HEK293 (cell line): ENCODE results near the gene MKRN1.
A peak's percentile ranks its signal among the peaks of the same experiment; 100 is the strongest.

Experiments used
- CTCF ChIA-PET: fragments of 350-600 bp; formaldehyde crosslinking; extraction: SDS; loops from one replicate; lab custom pipeline; 2021; ENCODE audit warnings: antibody characterized with exemption; lab: Yijun Ruan, JAX
- POLR2A ChIA-PET: fragments of 300-600 bp; formaldehyde crosslinking; extraction: SDS; loops from one replicate; lab custom pipeline; 2020; ENCODE audit warnings: antibody characterized with exemption, inconsistent platforms; lab: Yijun Ruan, JAX
- H3K27ac ChIP-seq: fragments of 200-500 bp; sonication (Bioruptor generic); 2 replicates; pipeline ENCODE4 v1.5.1; 2014; ENCODE audit warnings: low read depth, low read length, control low read depth, inconsistent platforms; ENCODE audit errors: extremely low read depth
- H3K36me3 ChIP-seq, 2 experiments: fragments of 200-500 bp in 1 of 2; sonication (Bioruptor generic) in 1 of 2; 1 replicate in 1 of 2; 2 replicates in 1 of 2; pipeline ENCODE4 v1.5.1; 2014 to 2017; ENCODE audit warnings: inconsistent platforms in 2 of 2, low read length in 2 of 2; ENCODE audit not compliant: control insufficient read depth in 2 of 2, insufficient read depth in 1 of 2
- H3K4me1 ChIP-seq: fragments of 200-500 bp; sonication (Bioruptor generic); 2 replicates; pipeline ENCODE4 v1.5.1; 2014; ENCODE audit warnings: mild to moderate bottlenecking, low read length, inconsistent platforms; ENCODE audit not compliant: control insufficient read depth, insufficient read depth
- H3K4me3 ChIP-seq: 2 replicates; pipeline ENCODE4 v1.5.1; 2011; ENCODE audit warnings: low read depth, mild to moderate bottlenecking, control low read depth, low read length, moderate library complexity
- H3K9me3 ChIP-seq: fragments of 200-500 bp; sonication (Bioruptor generic); 2 replicates; pipeline ENCODE4 v1.5.1; 2014; ENCODE audit warnings: low read depth, low read length, inconsistent platforms; ENCODE audit not compliant: control insufficient read depth, insufficient read depth
- FEZF1 ChIP-seq: fragments of 450-650 bp; formaldehyde crosslinking; IDR thresholded peaks from 2 replicates; pipeline ENCODE4 v1.5.1; 2016; ENCODE audit warnings: missing biosample characterization, missing genetic modification characterization
- IKZF3 ChIP-seq: fragments of 450-650 bp; IDR thresholded peaks from 2 replicates; pipeline ENCODE4 v1.5.0; 2018; ENCODE audit warnings: missing biosample characterization, mild to moderate bottlenecking, missing genetic modification characterization, moderate library complexity
- KLF1 ChIP-seq: fragments of 450-650 bp; formaldehyde crosslinking; IDR thresholded peaks from 2 replicates; pipeline ENCODE4 v1.5.1; 2016; ENCODE audit warnings: missing biosample characterization, missing genetic modification characterization
- OSR2 ChIP-seq: fragments of 450-650 bp; formaldehyde crosslinking; IDR thresholded peaks from 2 replicates; pipeline ENCODE4 v1.5.1; 2016; ENCODE audit warnings: missing biosample characterization, missing genetic modification characterization
- PRDM10 ChIP-seq: fragments of 450-650 bp; formaldehyde crosslinking; IDR thresholded peaks from 2 replicates; pipeline ENCODE4 v1.5.1; 2016; ENCODE audit warnings: missing biosample characterization, missing genetic modification characterization
- PRDM6 ChIP-seq: fragments of 450-650 bp; formaldehyde crosslinking; IDR thresholded peaks from 2 replicates; pipeline ENCODE4 v1.5.1; 2017; ENCODE audit warnings: missing biosample characterization, missing genetic modification characterization
- SETDB1 ChIP-seq: IDR thresholded peaks from one replicate; pipeline ENCODE4 v1.6.1; 2017; ENCODE audit warnings: mild to moderate bottlenecking, low read length, moderate library complexity, mixed read lengths; ENCODE audit not compliant: insufficient read length
- ZBTB17 ChIP-seq: fragments of 450-650 bp; formaldehyde crosslinking; IDR thresholded peaks from 2 replicates; pipeline ENCODE4 v1.5.1; 2016; ENCODE audit warnings: missing biosample characterization, missing genetic modification characterization
- ZBTB8A ChIP-seq: fragments of 450-650 bp; formaldehyde crosslinking; IDR thresholded peaks from 2 replicates; pipeline ENCODE4 v1.5.1; 2016; ENCODE audit warnings: missing biosample characterization, missing genetic modification characterization
- ZFP41 ChIP-seq: fragments of 450-650 bp; formaldehyde crosslinking; IDR thresholded peaks from 2 replicates; pipeline ENCODE4 v1.5.1; 2016; ENCODE audit warnings: missing biosample characterization, missing genetic modification characterization, borderline replicate concordance
- ZFP69B ChIP-seq: fragments of 450-650 bp; formaldehyde crosslinking; IDR thresholded peaks from 2 replicates; pipeline ENCODE4 v1.5.1; 2016; ENCODE audit warnings: missing biosample characterization, missing genetic modification characterization
- ZNF10 ChIP-seq: fragments of 450-650 bp; formaldehyde crosslinking; IDR thresholded peaks from 2 replicates; pipeline ENCODE4 v1.5.1; 2017; ENCODE audit warnings: missing biosample characterization, missing genetic modification characterization
- ZNF175 ChIP-seq: fragments of 450-650 bp; formaldehyde crosslinking; IDR thresholded peaks from 2 replicates; pipeline ENCODE4 v1.5.1; 2016; ENCODE audit warnings: missing biosample characterization, missing genetic modification characterization
- ZNF501 ChIP-seq: fragments of 450-650 bp; formaldehyde crosslinking; IDR thresholded peaks from 2 replicates; pipeline ENCODE4 v1.5.1; 2016; ENCODE audit warnings: missing biosample characterization, missing genetic modification characterization
- ZNF510 ChIP-seq: fragments of 450-650 bp; formaldehyde crosslinking; IDR thresholded peaks from 2 replicates; pipeline ENCODE4 v1.5.1; 2018; ENCODE audit warnings: mild to moderate bottlenecking, missing genetic modification characterization, missing biosample characterization; ENCODE audit not compliant: insufficient replicate concordance
- ZNF580 ChIP-seq: fragments of 450-650 bp; formaldehyde crosslinking; IDR thresholded peaks from 2 replicates; pipeline ENCODE4 v1.5.1; 2016; ENCODE audit warnings: missing biosample characterization, missing genetic modification characterization
- ZNF600 ChIP-seq: fragments of 450-650 bp; formaldehyde crosslinking; IDR thresholded peaks from 2 replicates; pipeline ENCODE4 v1.5.1; 2016; ENCODE audit warnings: missing biosample characterization, missing genetic modification characterization
- ZNF660 ChIP-seq: fragments of 450-650 bp; IDR thresholded peaks from 2 replicates; pipeline ENCODE4 v1.5.1; 2018; ENCODE audit warnings: missing biosample characterization, mild to moderate bottlenecking, missing genetic modification characterization
- ZNF677 ChIP-seq: fragments of 450-650 bp; IDR thresholded peaks from 2 replicates; pipeline ENCODE4 v1.5.0; 2018; ENCODE audit warnings: missing biosample characterization, mild to moderate bottlenecking, missing genetic modification characterization, moderate library complexity
- ZNF830 ChIP-seq: fragments of 450-650 bp; IDR thresholded peaks from 2 replicates; pipeline ENCODE4 v1.5.0; 2018; ENCODE audit warnings: missing biosample characterization, missing genetic modification characterization, low read depth, mild to moderate bottlenecking, moderate library complexity
- TF ChIP-seq, protein P1 (sequence below): fragments of 450-650 bp; formaldehyde crosslinking; IDR thresholded peaks from 2 replicates; pipeline ENCODE4 v1.5.1; 2016; ENCODE audit warnings: missing biosample characterization, missing genetic modification characterization
- TF ChIP-seq, protein P2 (sequence below): fragments of 450-650 bp; formaldehyde crosslinking; IDR thresholded peaks from 2 replicates; pipeline ENCODE4 v1.5.1; 2017; ENCODE audit warnings: missing biosample characterization, mild to moderate bottlenecking, missing genetic modification characterization, moderate library complexity

MKRN1 gene

DNA sequence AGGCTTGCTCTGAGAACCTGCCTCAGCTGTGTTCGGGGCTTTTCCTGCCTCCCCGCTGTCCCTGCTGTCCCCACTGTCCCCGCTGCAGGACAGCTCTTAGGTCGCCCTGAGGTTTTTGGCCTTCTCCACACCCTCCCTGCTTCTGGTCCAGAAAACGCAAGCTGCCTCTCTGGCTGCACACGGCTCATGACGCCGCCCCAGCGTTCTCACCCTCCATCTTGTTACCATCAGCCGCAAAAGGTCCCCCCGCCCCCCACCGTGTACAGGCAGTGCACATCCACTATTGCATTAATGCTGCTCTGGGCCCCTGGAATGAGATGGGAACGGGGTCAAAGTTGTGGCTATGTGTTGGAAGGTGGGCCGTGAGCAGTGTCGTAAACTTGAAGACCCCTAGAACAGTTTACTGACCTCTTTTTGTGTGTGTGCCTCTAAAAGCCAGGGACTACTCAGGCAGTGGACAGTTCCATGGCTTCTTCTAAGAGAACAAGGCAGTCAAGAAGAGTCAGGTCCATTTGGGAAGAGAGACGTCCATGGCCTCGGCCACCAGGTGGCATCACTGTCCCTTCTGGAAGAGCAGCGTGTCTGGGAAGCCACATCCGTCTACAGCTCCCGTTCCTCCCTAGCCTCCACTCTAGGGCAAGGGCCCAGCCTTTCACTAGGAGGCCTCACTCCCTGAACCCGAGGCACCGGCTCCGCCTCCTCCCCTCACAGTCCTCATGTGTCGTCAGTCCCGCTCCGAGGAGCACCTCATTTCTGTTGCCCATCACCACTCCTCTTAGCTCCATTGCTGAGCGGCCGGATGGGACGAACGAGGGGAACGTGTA is 38.5 kb upstream of the MKRN1 start (continued):
- TF ChIP-seq ZNF510: no peak
- peak; percentile 38; the same call in 1 of the 2 replicates for TF ChIP-seq ZFP69B (tag by site-specific recombination)
- TF ChIP-seq IKZF3: peak; percentile 94
- TF ChIP-seq PRDM10 (tag by site-specific recombination): peak; percentile 44; the same call in 1 of the 2 replicates
- no peak for TF ChIP-seq ZFP41 (tag by site-specific recombination)
- TF ChIP-seq, protein P1, sequence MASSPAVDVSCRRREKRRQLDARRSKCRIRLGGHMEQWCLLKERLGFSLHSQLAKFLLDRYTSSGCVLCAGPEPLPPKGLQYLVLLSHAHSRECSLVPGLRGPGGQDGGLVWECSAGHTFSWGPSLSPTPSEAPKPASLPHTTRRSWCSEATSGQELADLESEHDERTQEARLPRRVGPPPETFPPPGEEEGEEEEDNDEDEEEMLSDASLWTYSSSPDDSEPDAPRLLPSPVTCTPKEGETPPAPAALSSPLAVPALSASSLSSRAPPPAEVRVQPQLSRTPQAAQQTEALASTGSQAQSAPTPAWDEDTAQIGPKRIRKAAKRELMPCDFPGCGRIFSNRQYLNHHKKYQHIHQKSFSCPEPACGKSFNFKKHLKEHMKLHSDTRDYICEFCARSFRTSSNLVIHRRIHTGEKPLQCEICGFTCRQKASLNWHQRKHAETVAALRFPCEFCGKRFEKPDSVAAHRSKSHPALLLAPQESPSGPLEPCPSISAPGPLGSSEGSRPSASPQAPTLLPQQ (tag by site-specific recombination): peak; percentile 71; the same call in 1 of the 2 replicates
- peak; percentile 23; the same call in 1 of the 2 replicates for TF ChIP-seq OSR2
- peak; percentile 64; the same call in 1 of the 2 replicates for TF ChIP-seq ZNF501
- no peak for TF ChIP-seq ZNF677 (tag by site-specific recombination)
- peak; percentile 33; the same call in 1 of the 2 replicates for TF ChIP-seq ZBTB8A (tag by site-specific recombination)
- TF ChIP-seq PRDM6: no peak
- TF ChIP-seq ZNF175: no peak

- Histone ChIP-seq H3K36me3 (no peaks in the 10 kb centered on the region), H3K9me3 (no peaks in the 10 kb centered on the region), H3K4me1 (no peaks in the 10 kb centered on the region), H3K27ac (no peak overlapping the region), H3K4me3 (no peak overlapping the region)
- POLR2A ChIA-PET: interaction anchor here (0.7 to 1.0 kb wide), 2 partner anchors 9 to 35 kb away, joined by 4 to 6 read pairs; no protein-coding TSS in a partner anchor
- CTCF ChIA-PET: interaction anchor here (0.6 to 2.2 kb wide), 5 partner anchors 14 to 449 kb away, joined by 4 to 9 read pairs (median 5); no protein-coding TSS in a partner anchor
- TF ChIP-seq ZNF10 (tag by site-specific recombination): no peak
- peak; percentile 75 for TF ChIP-seq KLF1 (tag by site-specific recombination)
- TF ChIP-seq, protein P2, sequence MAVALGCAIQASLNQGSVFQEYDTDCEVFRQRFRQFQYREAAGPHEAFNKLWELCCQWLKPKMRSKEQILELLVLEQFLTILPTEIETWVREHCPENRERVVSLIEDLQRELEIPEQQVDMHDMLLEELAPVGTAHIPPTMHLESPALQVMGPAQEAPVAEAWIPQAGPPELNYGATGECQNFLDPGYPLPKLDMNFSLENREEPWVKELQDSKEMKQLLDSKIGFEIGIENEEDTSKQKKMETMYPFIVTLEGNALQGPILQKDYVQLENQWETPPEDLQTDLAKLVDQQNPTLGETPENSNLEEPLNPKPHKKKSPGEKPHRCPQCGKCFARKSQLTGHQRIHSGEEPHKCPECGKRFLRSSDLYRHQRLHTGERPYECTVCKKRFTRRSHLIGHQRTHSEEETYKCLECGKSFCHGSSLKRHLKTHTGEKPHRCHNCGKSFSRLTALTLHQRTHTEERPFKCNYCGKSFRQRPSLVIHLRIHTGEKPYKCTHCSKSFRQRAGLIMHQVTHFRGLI (tag by site-specific recombination): peak; percentile 78
- TF ChIP-seq ZNF510: no peak
- TF ChIP-seq PRDM10 (tag by site-specific recombination): peak; percentile 70; the same call in 1 of the 2 replicates
- peak; percentile 74 for TF ChIP-seq ZNF600 (tag by site-specific recombination)
- TF ChIP-seq SETDB1: no peak
- peak; percentile 97 for TF ChIP-seq ZBTB17 (tag by site-specific recombination)
- no peak for TF ChIP-seq ZNF830 (tag by site-specific recombination)
- TF ChIP-seq ZNF580 (tag by site-specific recombination): no peak
- no peak for TF ChIP-seq FEZF1 (tag by site-specific recombination)
- TF ChIP-seq ZNF660 (tag by site-specific recombination): no peak
Observed at GRCh38 chr7:140512317-140513000, 33.2 kb upstream of the MKRN1 start.
